ENCODE data around the gene VWCE. TPM values are rescaled to one million over a fixed set of nuclear protein-coding genes. Genes with fewer than 3 reads are reported as not detected.
"Not testable (repeated sequence)": the region's sequence is repeated elsewhere in the genome, so short reads cannot be mapped to it uniquely, and the experiment has no call there.

The VWCE gene
- polyA plus RNA-seq, 1 donor from 2014 or later, result 9.8 TPM

DNA sequence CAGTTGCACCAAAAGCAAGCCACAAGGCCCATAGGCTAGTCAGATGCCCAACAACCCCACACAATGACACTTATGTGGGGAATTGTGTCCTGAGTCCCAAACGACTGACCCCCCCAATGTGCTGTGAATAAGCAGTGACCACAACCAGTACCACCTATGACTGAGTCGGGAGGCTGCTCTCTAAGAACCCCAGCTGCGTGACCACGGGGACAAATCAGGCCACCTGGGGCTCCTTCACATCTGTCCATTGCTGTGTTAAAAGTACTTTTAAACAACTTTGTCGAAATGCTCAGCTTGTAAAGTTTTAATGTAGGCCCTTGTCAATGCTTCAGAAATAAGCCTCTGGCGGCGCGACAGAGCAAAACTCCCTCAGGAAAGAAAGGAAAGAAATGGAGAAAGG is 54.8 kb downstream of the VWCE start:
- not testable (repeated sequence) for H4K20me1 ChIP-seq (ENCODE audit: insufficient read depth); H3K27ac ChIP-seq (ENCODE audit: low read length); H3K9me3 ChIP-seq (ENCODE audit: low read length); H3K9me2 ChIP-seq (ENCODE audit: insufficient read depth, low read length); H3K27me3 ChIP-seq (ENCODE audit: insufficient read depth, low read depth, low read length); H3F3A ChIP-seq (ENCODE audit: insufficient read depth, low read length, poor library complexity, severe bottlenecking); H3K9ac ChIP-seq (ENCODE audit: low read length); H3K36me3 ChIP-seq (ENCODE audit: insufficient read depth, low read length); H2AFZ ChIP-seq (ENCODE audit: low read depth, low read length); H3K79me2 ChIP-seq (replicated peaks; ENCODE audit: insufficient read depth, low read length); H3K4me3 ChIP-seq (ENCODE audit: low read length); H3K4me2 ChIP-seq (ENCODE audit: low read length)

GRCh38 chr11:61237130-61237529 is 58.0 kb downstream of the VWCE start:
- H4K20me1 ChIP-seq (ENCODE audit: insufficient read depth); H3K79me2 ChIP-seq (replicated peaks; ENCODE audit: insufficient read depth, low read length); H3K36me3 ChIP-seq (ENCODE audit: insufficient read depth, low read length); H3K4me3 ChIP-seq (ENCODE audit: low read length); H3K4me2 ChIP-seq (ENCODE audit: low read length); H3K27me3 ChIP-seq (ENCODE audit: insufficient read depth, low read depth, low read length); H2AFZ ChIP-seq (ENCODE audit: low read depth, low read length); H3K9ac ChIP-seq (ENCODE audit: low read length); H3K9me3 ChIP-seq (ENCODE audit: low read length); H3K27ac ChIP-seq (ENCODE audit: low read length); H3K9me2 ChIP-seq (ENCODE audit: insufficient read depth, low read length); H3F3A ChIP-seq (ENCODE audit: insufficient read depth, low read length, poor library complexity, severe bottlenecking): not testable (repeated sequence)

DNA sequence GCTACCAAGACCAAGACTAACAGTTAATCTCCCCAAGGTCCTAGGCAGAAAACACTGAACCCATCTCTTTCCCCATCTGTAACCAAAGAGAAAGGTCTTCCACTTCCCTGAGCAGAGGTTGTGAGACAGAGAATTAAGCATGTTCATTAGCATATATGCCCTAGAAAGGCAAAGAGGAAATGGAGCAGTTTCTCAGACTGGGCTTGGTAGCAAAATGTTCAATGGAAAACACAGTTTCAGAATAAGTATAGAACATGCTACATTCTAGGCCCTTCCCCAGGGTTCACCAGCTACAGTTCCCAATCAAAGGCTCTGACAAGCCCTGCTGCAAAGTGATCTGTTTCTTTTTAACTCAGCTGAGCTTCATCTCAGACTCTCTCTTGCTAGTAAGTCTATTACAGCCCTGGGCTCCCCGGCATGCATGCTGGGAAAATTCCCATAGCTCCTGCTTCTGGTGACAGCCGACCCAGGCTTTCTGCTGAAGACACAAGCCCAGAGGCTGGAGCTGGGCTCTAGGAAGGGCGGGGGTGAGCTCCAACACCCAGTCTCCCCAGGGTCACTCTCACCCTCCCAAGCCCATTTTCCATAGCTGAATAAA is 62.5 kb downstream of the VWCE start:
- not testable (repeated sequence) for H3F3A ChIP-seq (ENCODE audit: insufficient read depth, low read length, poor library complexity, severe bottlenecking)

GRCh38 chr11:61231585-61231984 is 63.5 kb downstream of the VWCE start:
- H3K79me2 ChIP-seq (replicated peaks; ENCODE audit: insufficient read depth, low read length); H3F3A ChIP-seq (ENCODE audit: insufficient read depth, low read length, poor library complexity, severe bottlenecking); H3K27me3 ChIP-seq (ENCODE audit: insufficient read depth, low read depth, low read length); H3K9me3 ChIP-seq (ENCODE audit: low read length); H4K20me1 ChIP-seq (ENCODE audit: insufficient read depth); H3K9me2 ChIP-seq (ENCODE audit: insufficient read depth, low read length); H3K4me2 ChIP-seq (ENCODE audit: low read length); H3K9ac ChIP-seq (ENCODE audit: low read length); H2AFZ ChIP-seq (ENCODE audit: low read depth, low read length); H3K36me3 ChIP-seq (ENCODE audit: insufficient read depth, low read length); H3K27ac ChIP-seq (ENCODE audit: low read length); H3K4me3 ChIP-seq (ENCODE audit: low read length): not testable (repeated sequence)

More for the DNA sequence above, 62.5 kb downstream of the VWCE start:
- H3K4me2 ChIP-seq (ENCODE audit: low read length); H3K27me3 ChIP-seq (ENCODE audit: insufficient read depth, low read depth, low read length); H3K9me2 ChIP-seq (ENCODE audit: insufficient read depth, low read length); H3K4me3 ChIP-seq (ENCODE audit: low read length); H3K79me2 ChIP-seq (replicated peaks; ENCODE audit: insufficient read depth, low read length); H3K9ac ChIP-seq (ENCODE audit: low read length); H4K20me1 ChIP-seq (ENCODE audit: insufficient read depth); H3K36me3 ChIP-seq (ENCODE audit: insufficient read depth, low read length); H3K27ac ChIP-seq (ENCODE audit: low read length); H3K9me3 ChIP-seq (ENCODE audit: low read length); H2AFZ ChIP-seq (ENCODE audit: low read depth, low read length): not testable (repeated sequence)

DNA sequence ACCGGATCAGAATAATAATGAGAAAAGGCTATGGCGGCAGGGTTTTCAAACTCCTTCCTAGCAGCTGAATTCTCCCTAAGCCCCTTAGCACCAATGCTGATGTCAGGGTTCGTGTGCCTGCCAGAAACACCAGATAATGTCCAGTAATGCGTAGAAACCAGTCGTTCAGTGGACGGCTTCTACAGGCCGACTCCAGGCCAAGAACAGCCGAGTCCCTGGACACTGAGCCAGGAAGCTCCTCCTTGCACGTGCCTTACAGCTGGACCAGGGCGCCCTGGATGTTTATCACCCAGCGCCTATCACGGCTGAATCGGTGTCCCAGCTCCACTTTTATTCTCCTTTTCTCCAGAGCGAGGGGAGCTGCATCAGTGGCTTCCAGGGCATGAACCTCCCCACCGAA is 64.1 kb downstream of the VWCE start:
- not testable (repeated sequence) for H2AFZ ChIP-seq (ENCODE audit: low read depth, low read length); H3K9me2 ChIP-seq (ENCODE audit: insufficient read depth, low read length); H3K27ac ChIP-seq (ENCODE audit: low read length); H3F3A ChIP-seq (ENCODE audit: insufficient read depth, low read length, poor library complexity, severe bottlenecking); H3K36me3 ChIP-seq (ENCODE audit: insufficient read depth, low read length); H3K9ac ChIP-seq (ENCODE audit: low read length); H3K4me3 ChIP-seq (ENCODE audit: low read length); H3K27me3 ChIP-seq (ENCODE audit: insufficient read depth, low read depth, low read length); H4K20me1 ChIP-seq (ENCODE audit: insufficient read depth); H3K9me3 ChIP-seq (ENCODE audit: low read length); H3K4me2 ChIP-seq (ENCODE audit: low read length); H3K79me2 ChIP-seq (replicated peaks; ENCODE audit: insufficient read depth, low read length)

DNA sequence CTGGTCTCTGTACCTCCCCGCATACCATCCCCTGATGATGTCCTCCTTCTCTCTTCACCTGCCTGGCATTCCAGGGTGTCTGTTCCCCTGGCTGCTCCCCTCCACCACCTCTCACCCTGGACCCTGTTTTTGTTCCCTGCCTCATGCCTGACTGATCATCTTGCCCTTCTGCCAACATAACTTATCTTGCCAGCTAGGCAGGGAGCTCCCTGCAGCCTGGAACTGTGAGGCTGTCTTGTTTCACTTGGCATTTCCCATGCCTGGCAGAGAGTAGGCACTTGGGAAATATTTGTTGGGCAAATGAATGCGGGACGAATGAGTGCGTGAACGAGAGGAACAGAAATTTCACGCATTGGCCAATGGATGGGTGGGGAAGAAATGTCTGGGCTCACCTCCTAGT is 65.7 kb downstream of the VWCE start:
- not testable (repeated sequence) for H3K9me2 ChIP-seq (ENCODE audit: insufficient read depth, low read length); H3K4me2 ChIP-seq (ENCODE audit: low read length); H3K9ac ChIP-seq (ENCODE audit: low read length); H4K20me1 ChIP-seq (ENCODE audit: insufficient read depth); H3K9me3 ChIP-seq (ENCODE audit: low read length); H3K79me2 ChIP-seq (replicated peaks; ENCODE audit: insufficient read depth, low read length); H3K36me3 ChIP-seq (ENCODE audit: insufficient read depth, low read length); H3K4me3 ChIP-seq (ENCODE audit: low read length); H3K27me3 ChIP-seq (ENCODE audit: insufficient read depth, low read depth, low read length); H3F3A ChIP-seq (ENCODE audit: insufficient read depth, low read length, poor library complexity, severe bottlenecking); H3K27ac ChIP-seq (ENCODE audit: low read length); H2AFZ ChIP-seq (ENCODE audit: low read depth, low read length)

- not testable (repeated sequence) for H3F3A ChIP-seq (ENCODE audit: insufficient read depth, low read length, poor library complexity, severe bottlenecking); H2AFZ ChIP-seq (ENCODE audit: low read depth, low read length); H3K79me2 ChIP-seq (replicated peaks; ENCODE audit: insufficient read depth, low read length); H3K9me2 ChIP-seq (ENCODE audit: insufficient read depth, low read length); H3K36me3 ChIP-seq (ENCODE audit: insufficient read depth, low read length); H4K20me1 ChIP-seq (ENCODE audit: insufficient read depth); H3K9ac ChIP-seq (ENCODE audit: low read length); H3K27ac ChIP-seq (ENCODE audit: low read length); H3K4me2 ChIP-seq (ENCODE audit: low read length); H3K27me3 ChIP-seq (ENCODE audit: insufficient read depth, low read depth, low read length); H3K9me3 ChIP-seq (ENCODE audit: low read length); H3K4me3 ChIP-seq (ENCODE audit: low read length)
These were observed 68.5 kb downstream of the VWCE start for GRCh38 chr11:61226457-61227137.

DNA sequence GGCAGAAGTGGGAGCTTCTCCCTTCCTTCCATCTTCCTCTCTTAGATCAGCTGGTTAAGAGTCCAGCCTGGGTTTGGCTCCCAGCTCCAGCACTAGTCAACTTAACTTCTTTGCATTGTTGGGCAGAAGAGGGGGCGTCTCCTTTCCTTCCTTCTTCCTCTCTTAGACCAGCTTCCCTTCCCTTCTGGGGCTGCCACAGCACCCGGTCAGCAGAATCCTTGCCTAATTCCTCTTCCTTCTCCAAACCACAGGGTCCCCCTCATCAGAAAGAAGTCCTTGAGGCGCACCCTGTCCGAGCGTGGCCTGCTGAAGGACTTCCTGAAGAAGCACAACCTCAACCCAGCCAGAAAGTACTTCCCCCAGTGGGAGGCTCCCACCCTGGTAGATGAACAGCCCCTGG is 72.4 kb downstream of the VWCE start:
- H3K9me2 ChIP-seq (ENCODE audit: insufficient read depth, low read length); H3K4me2 ChIP-seq (ENCODE audit: low read length); H3K27me3 ChIP-seq (ENCODE audit: insufficient read depth, low read depth, low read length): not testable (repeated sequence)

More for the DNA sequence above, 72.4 kb downstream of the VWCE start:
- not testable (repeated sequence) for H3K79me2 ChIP-seq (replicated peaks; ENCODE audit: insufficient read depth, low read length); H3K36me3 ChIP-seq (ENCODE audit: insufficient read depth, low read length); H2AFZ ChIP-seq (ENCODE audit: low read depth, low read length); H3K4me3 ChIP-seq (ENCODE audit: low read length); H3K9ac ChIP-seq (ENCODE audit: low read length); H3K9me3 ChIP-seq (ENCODE audit: low read length); H4K20me1 ChIP-seq (ENCODE audit: insufficient read depth); H3K27ac ChIP-seq (ENCODE audit: low read length); H3F3A ChIP-seq (ENCODE audit: insufficient read depth, low read length, poor library complexity, severe bottlenecking)

Data from neural cell (in vitro differentiated cells).